MCF 10A (cell line): ENCODE results near the gene PHKG2. TPM values are rescaled to one million over a fixed set of nuclear protein-coding genes. Genes with fewer than 3 reads are reported as not detected.
A peak's percentile ranks its signal among the peaks of the same experiment; 100 is the strongest.

Experiments used
- BruUV-seq: library from RNA; stranded (reverse); fragments of 400-500 nt; replicated peaks from 2 replicates; lab custom pipeline; 2021; lab: Mats Ljungman, UMichigan
- CTCF ChIA-PET: fragments of 300-600 bp; sonication (Branson Sonifier 250); formaldehyde crosslinking; extraction: SDS; loops from one replicate; lab custom pipeline; 2021; ENCODE audit warnings: antibody characterized with exemption, inconsistent platforms; lab: Yijun Ruan, JAX
- POLR2A ChIA-PET: fragments of 300-600, 350-650 bp; sonication (Branson Sonifier 250); formaldehyde crosslinking; extraction: SDS; loops from one replicate; lab custom pipeline; 2020; ENCODE audit warnings: antibody characterized with exemption, inconsistent platforms; lab: Yijun Ruan, JAX
- DNase-seq: peaks from one replicate; pipeline ENCODE4 v3.0.0-alpha.2; 2018; ENCODE audit not compliant: unreplicated experiment
- H3K27ac Mint-ChIP-seq: one replicate; pipeline ENCODE4 v1.8.0; 2022; ENCODE audit warnings: mild to moderate bottlenecking, low read depth, mixed read lengths; ENCODE audit not compliant: unreplicated experiment
- H3K27me3 Mint-ChIP-seq: one replicate; pipeline ENCODE4 v1.8.0; 2022; ENCODE audit warnings: mixed read lengths; ENCODE audit not compliant: insufficient read depth, unreplicated experiment
- H3K36me3 Mint-ChIP-seq: one replicate; pipeline ENCODE4 v1.8.0; 2022; ENCODE audit warnings: mild to moderate bottlenecking, moderate library complexity, mixed read lengths; ENCODE audit not compliant: insufficient read depth, unreplicated experiment
- H3K4me1 Mint-ChIP-seq: one replicate; pipeline ENCODE4 v1.8.0; 2022; ENCODE audit warnings: mixed read lengths; ENCODE audit not compliant: insufficient read depth, unreplicated experiment
- H3K4me3 Mint-ChIP-seq: one replicate; pipeline ENCODE4 v1.8.0; 2022; ENCODE audit warnings: mild to moderate bottlenecking, moderate library complexity, mixed read lengths; ENCODE audit not compliant: unreplicated experiment
- H3K9me3 Mint-ChIP-seq: one replicate; pipeline ENCODE4 v1.8.0; 2022; ENCODE audit warnings: mixed read lengths; ENCODE audit not compliant: unreplicated experiment
- intact Hi-C: fragments of 100-400 bp; cut with micrococcal nuclease; formaldehyde crosslinking; loops from 2 replicates; pipeline ENCODE4 v1.14.1; 2022
- total RNA-seq: library from RNA; stranded (reverse); gene quantifications from 2 replicates; pipeline ENCODE4 v1.2.3, GENCODE V29; 2022
- TF ChIP-seq, protein P1 (sequence below): fragments of 200-600 bp; IDR thresholded peaks from one replicate; pipeline ENCODE4 v1.8.0; 2022; ENCODE audit warnings: antibody characterized with exemption, mild to moderate bottlenecking; ENCODE audit not compliant: unreplicated experiment

Gene PHKG2
- total RNA-seq, 1 experiment from 2014 or later = 28.4 TPM

DNA sequence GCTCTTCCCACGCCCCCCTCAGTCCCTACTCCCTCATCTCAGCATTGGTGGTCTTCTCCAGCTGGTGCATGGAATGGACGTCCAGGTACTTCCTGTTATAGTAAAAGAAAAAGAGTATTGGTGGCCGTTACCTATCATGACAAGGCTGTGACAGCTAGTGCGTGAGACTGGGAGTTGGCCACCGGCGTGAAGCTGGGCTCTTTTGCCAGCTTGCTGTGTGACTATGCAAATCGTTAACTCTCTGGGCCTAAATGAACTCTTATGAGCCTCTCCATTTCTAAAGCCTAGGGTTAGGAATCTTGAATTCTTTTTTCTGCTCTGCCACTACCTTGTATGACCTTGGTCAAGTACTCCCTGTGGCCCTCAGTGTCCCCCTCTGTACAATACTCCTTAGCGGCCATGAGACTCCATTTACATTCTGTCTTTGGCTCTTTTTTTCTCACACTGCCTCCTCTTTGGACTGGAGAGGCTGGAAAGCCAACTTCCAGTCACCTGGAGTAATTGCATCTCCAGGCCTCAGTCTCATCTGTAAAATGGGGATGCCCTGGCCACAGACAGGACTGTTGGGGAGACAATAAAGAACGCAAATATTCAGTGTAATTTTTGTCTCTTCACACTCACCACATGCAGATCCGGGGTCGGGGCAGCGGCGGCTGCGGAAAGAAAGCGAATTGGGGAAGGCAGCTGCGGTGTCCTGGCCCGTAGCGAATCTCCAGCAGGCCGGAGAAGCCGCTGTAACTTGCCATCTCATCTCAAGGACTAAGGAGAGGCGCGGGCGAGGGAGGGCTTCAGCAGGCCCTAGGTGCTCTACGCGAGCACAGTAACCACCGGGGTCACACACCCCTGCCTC, 12.6 kb downstream of the PHKG2 start:
- peaks cover 32% of the 10 kb centered on the region for H3K36me3 Mint-ChIP-seq
- no peaks in the 10 kb centered on the region for H3K27me3 Mint-ChIP-seq
- intact Hi-C loops = no loop called here
- peak overlapping the region; percentile 87 for H3K4me3 Mint-ChIP-seq
- H3K4me1 Mint-ChIP-seq = peaks cover 17% of the 10 kb centered on the region
- ChIA-PET POLR2A (interaction anchor here (0.6 to 5.9 kb wide), 6 partner anchors 12 to 189 kb away, joined by 3 to 55 read pairs (median 14); partner anchors contain the start of gene PHKG2), CTCF (interaction anchor here (0.8 to 1.1 kb wide), 2 partner anchors 11 to 26 kb away, joined by 3 to 4 read pairs; no protein-coding TSS in a partner anchor)
- no peak for DNase-seq
- TF ChIP-seq, protein P1, sequence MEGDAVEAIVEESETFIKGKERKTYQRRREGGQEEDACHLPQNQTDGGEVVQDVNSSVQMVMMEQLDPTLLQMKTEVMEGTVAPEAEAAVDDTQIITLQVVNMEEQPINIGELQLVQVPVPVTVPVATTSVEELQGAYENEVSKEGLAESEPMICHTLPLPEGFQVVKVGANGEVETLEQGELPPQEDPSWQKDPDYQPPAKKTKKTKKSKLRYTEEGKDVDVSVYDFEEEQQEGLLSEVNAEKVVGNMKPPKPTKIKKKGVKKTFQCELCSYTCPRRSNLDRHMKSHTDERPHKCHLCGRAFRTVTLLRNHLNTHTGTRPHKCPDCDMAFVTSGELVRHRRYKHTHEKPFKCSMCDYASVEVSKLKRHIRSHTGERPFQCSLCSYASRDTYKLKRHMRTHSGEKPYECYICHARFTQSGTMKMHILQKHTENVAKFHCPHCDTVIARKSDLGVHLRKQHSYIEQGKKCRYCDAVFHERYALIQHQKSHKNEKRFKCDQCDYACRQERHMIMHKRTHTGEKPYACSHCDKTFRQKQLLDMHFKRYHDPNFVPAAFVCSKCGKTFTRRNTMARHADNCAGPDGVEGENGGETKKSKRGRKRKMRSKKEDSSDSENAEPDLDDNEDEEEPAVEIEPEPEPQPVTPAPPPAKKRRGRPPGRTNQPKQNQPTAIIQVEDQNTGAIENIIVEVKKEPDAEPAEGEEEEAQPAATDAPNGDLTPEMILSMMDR = no peak
- H3K27ac Mint-ChIP-seq = peak overlapping the region; percentile 88
- H3K9me3 Mint-ChIP-seq = no peaks in the 10 kb centered on the region
- BruUV-seq = TSS peak; percentile 34

DNA sequence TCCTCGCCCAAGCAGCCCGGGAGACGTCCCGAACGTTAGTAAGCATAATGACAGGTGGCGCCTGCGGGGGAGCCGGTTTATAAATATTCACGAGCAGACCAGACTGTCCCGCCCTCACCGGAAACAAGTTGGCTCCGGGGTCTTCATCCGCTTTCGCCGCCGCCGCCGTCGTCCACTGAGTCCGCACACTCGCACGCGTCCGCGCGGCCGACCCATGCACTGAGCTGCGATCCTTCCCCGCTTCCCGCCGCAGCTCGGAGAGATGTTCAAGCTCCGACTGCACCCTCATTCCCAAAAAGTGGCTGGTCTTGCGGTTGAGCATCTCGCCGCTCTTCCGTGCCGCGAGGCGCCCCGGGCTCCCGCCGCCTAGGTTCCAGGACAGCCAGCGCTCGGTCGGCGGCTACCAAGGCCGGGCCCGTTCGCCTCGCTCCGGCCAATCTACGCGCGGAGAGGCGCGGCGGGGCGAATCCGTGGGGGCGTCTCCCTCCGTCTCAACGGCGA, 13.3 kb downstream of the PHKG2 start:
- POLR2A ChIA-PET = interaction anchor here (0.6 to 5.9 kb wide), 4 partner anchors 13 to 64 kb away, joined by 3 to 55 read pairs (median 30); partner anchors contain the start of gene PHKG2
- peak; percentile 29 for DNase-seq
- H3K4me1 Mint-ChIP-seq = peaks cover 17% of the 10 kb centered on the region

DNA sequence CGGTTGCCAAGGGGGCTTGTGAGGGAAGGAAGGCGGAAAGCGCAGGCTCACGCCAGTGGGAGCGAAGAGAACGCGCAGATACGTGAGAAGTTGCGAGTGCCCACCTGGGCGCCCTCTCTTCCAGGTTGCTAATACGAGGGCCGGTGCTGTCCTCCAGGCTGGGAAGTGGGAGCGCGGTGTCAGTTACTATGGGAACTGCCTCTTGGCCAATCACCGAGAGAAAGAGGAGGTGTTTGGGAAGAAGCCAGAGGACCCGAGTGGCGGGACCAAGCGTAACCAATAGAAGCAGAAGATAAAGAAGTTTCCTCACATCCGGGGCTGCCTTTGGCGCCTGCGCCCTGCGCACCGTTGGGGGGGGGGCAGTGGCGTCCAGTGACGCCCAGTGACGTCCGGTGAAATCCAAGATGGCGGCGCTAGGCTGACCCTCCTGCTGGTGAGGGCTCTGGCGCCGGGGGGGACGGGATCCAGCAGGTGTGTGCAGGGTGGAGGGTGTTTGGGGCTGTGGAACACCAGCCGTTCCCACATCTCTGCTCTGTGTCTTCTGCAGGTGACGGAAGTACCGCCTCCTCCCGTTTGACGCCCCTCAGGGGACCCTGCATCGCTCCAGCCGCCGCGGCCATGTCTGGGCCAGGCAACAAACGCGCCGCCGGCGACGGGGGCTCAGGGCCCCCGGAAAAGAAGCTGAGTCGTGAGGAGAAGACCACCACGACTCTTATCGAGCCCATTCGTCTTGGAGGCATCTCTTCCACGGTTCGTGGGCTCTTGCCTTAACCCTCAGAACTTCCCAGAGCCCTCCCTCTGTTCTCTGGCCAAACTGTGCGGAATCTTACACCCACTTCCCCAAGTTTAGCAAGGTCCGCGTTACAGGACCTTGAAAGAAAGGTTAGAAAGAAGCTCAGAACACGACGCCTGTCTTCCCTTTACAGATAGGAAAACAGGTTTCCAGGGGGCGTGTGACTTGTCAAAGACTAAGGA, 14.0 kb downstream of the PHKG2 start, which contains the start of the genes CFAP119 and RNF40:
TSS of gene CFAP119 (minus strand) at position 135 of the 975 bp plus-strand sequence. CDS start 314 bp downstream, outside the sequence.
TSS of gene RNF40 (plus strand) at position 395 of the 975 bp plus-strand sequence. CDS start at position 619, 224 bp downstream.
- Mint-ChIP-seq H3K4me1 (peaks cover 17% of the 10 kb centered on the region), H3K27me3 (no peaks in the 10 kb centered on the region), H3K4me3 (peak within 1 kb of the TSS; percentile 87), H3K9me3 (no peaks in the 10 kb centered on the region), H3K36me3 (peaks cover 45% of the 10 kb centered on the region), H3K27ac (peak within 1 kb of the TSS; percentile 88)
- peak; percentile 98 for DNase-seq
- TF ChIP-seq, protein P1 = no peak
- intact Hi-C loops = loop anchor here (1.0 kb wide), 1 partner anchor 21 kb away; no protein-coding TSS in a partner anchor
- BruUV-seq = TSS peak; percentile 65
- POLR2A ChIA-PET = interaction anchor here (0.7 to 5.9 kb wide), 11 partner anchors 9 to 77 kb away, joined by 3 to 55 read pairs (median 7); partner anchors contain the start of gene PHKG2
- CTCF ChIA-PET = interaction anchor here (1.1 kb wide), 1 partner anchor 83 kb away, joined by 3 read pairs; no protein-coding TSS in a partner anchor

More for the DNA sequence above, 13.3 kb downstream of the PHKG2 start:
- CTCF ChIA-PET = no interaction called here
- H3K4me3 Mint-ChIP-seq = peak overlapping the region; percentile 87
- intact Hi-C loops = no loop called here
- peaks cover 38% of the 10 kb centered on the region for H3K36me3 Mint-ChIP-seq
- BruUV-seq = no TSS peak
- no peaks in the 10 kb centered on the region for H3K27me3 Mint-ChIP-seq
- no peaks in the 10 kb centered on the region for H3K9me3 Mint-ChIP-seq
- peak overlapping the region; percentile 88 for H3K27ac Mint-ChIP-seq
- TF ChIP-seq, protein P1 = no peak
